HG03575 (cell line): ENCODE results near the gene ANO5.

Experiments used
- ATAC-seq: cut with Tn5 transposase; IDR thresholded peaks from one replicate; pipeline ENCODE4 v1.9.1; 2021; ENCODE audit not compliant: unreplicated experiment, insufficient number of reproducible peaks, low FRiP score; ENCODE audit errors: extremely low read depth

The ANO5 gene

GRCh38 chr11:22192642-22193347 lies at the start of gene ANO5:
Gene ANO5 (plus strand): TSS chr11:22193085. CDS start chr11:22193493, 408 bp downstream.
- no peak for ATAC-seq

GRCh38 chr11:22151649-22152197 lies 41.2 kb upstream of the ANO5 start:
- no peak for ATAC-seq

- ATAC-seq = no peak
These were observed 35.4 kb upstream of the ANO5 start for GRCh38 chr11:22157531-22157930.

- ATAC-seq = no peak
These were observed 31.4 kb upstream of the ANO5 start for GRCh38 chr11:22161489-22161888.

GRCh38 chr11:22162756-22163155 lies 30.1 kb upstream of the ANO5 start:
- no peak for ATAC-seq

- peak; percentile 48 for ATAC-seq
These were observed 29.5 kb upstream of the ANO5 start for GRCh38 chr11:22163394-22163797.

GRCh38 chr11:22165087-22165486 lies 27.8 kb upstream of the ANO5 start:
- no peak for ATAC-seq

- ATAC-seq = no peak
These were observed 26.9 kb upstream of the ANO5 start for GRCh38 chr11:22165759-22166513.

- no peak for ATAC-seq
These were observed 23.1 kb upstream of the ANO5 start for GRCh38 chr11:22169833-22170232.

- ATAC-seq = no peak
These were observed 19.4 kb upstream of the ANO5 start for GRCh38 chr11:22173532-22173931.

GRCh38 chr11:22177186-22177585 lies 15.7 kb upstream of the ANO5 start:
- ATAC-seq = no peak

GRCh38 chr11:22179626-22180025 lies 13.3 kb upstream of the ANO5 start:
- ATAC-seq = no peak

GRCh38 chr11:22180131-22180530 lies 12.8 kb upstream of the ANO5 start:
- no peak for ATAC-seq

GRCh38 chr11:22189660-22190059 lies 3.2 kb upstream of the ANO5 start:
- ATAC-seq = no peak

GRCh38 chr11:22190827-22191463 lies 1.9 kb upstream of the ANO5 start:
- no peak for ATAC-seq

GRCh38 chr11:22192289-22192641 lies 620 bp upstream of the ANO5 start:
- no peak for ATAC-seq

- no peak for ATAC-seq
These were observed 615 bp downstream of the ANO5 start for GRCh38 chr11:22193348-22194051.

GRCh38 chr11:22194306-22194705 lies 1.4 kb downstream of the ANO5 start:
- no peak for ATAC-seq

- no peak for ATAC-seq
These were observed 2.0 kb downstream of the ANO5 start for GRCh38 chr11:22194907-22195306.
